Stimulated activated CD8-positive, alpha-beta memory T cell treated with anti-CD3 and anti-CD28 coated beads, Interleukin-7, amount 100 ng/mL, for 1 hour (primary cell): Measurements from ENCODE around the gene EML1.

Source experiments
- DNase-seq, 2 donors: peaks; one replicate each; pipeline ENCODE4 v3.0.0-alpha.2; 2020; ENCODE audit warnings: low read depth in 2 of 2

Gene EML1

DNA sequence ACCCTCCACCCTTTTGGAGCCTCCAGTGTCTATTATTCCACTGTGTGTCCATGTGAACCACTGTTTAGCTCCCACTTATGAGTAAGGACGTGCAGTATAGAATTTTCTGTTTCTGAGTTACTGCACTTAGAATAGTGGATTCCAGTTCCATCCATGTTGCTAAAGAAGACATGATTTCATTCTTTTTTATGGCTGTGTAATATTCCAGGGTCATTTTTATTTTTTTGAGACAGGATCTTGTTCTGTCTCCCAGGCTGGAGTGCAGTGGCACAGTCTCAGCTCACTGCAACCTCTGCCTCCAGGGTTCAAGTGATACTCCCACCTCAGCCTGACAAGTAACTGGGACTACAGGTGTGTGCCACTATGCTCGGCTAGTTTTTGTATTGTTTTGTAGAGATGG, 31.6 kb downstream of the EML1 start:
- no peak for DNase-seq

DNA sequence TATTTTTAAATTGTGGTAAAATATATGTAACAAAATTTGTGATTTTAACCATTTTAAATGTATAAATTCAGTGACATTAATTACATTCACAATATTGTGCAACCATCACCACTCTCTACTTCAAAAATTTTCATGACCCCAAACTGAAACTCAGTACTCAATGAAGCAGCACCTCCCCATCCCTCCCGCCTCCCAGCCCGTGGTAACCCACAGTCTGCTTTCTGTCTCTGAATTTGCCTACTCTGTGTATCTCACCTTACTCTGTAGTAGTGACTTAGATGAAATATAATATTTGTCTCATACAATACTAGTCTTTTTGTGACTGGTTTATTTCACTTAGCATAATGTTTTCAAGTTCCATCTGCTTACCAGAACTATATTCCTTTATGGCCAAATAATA, 36.2 kb downstream of the EML1 start:
- no peak for DNase-seq

DNA sequence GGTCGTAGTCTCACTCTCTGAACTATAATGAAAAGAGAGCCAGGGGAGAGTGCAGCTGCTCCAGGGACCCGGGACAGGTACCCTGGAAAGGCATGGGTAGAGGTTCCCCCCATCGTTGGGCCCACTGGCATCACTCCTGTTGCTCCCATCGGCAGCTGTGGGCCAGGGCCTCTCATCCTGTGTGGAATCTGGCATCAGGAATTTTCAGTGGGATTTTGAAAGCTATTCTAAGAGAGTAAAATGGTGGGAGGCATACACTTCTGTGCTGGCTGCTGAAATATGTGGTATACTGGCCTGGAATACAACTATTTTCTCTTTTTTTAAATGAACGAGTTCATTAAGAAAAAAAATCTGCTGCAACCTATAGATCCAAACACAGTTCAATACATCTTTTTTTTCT, 38.1 kb downstream of the EML1 start:
- no peak for DNase-seq

DNA sequence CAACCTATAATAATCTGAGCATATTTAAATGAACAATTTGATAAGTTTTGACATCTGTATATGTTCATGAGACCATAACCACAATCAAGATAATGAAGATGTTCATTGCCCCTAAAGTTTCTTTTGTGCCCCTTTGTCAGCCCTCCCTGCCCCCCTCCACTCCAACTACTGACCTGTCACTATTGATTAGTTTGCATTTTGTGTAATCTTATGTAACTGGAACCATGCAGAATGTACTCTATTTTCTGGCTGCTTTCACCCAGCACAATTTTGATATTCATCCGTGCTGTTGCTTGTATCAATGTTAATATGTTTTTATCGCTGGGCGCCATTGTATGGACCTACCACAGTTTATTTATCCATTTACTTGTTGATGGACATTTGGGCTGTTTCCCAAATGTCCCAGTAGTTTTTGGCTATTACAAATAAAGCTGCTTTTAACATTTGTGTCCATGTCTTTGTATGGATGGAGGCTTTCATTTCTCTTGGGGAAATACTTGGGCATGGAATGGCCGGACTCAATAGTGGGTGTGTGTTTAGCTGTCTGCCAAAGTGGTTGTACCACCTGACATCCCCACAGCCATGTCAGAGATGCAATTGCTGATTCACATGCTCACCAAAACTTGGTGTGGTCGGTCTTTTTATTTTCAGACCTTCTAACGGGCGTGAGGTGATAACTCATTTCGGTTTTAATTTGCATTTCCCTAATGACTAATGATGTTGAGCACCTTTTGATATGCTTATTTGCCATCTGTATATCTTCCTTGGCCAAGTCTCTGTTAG, 38.9 kb downstream of the EML1 start:
- no peak for DNase-seq

DNA sequence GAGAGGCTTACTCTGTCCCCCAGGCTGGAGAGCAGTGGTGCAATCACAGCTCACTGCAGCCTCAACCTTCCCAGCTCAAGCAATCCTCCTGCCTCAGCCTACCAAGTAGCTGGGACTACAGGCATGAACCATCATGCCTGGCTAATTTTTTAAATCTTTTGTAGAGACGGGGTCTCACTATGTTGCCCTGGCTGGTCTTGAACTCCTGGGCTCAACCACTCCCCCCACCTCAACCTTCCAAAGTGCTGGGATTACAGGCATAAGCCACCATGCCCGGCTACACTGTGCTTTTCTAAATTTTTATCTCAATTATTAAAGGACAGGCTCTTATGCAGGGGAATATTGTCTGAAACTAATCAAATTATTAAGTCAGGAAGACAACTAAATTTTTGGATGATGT, 44.6 kb downstream of the EML1 start:
- no peak for DNase-seq

DNA sequence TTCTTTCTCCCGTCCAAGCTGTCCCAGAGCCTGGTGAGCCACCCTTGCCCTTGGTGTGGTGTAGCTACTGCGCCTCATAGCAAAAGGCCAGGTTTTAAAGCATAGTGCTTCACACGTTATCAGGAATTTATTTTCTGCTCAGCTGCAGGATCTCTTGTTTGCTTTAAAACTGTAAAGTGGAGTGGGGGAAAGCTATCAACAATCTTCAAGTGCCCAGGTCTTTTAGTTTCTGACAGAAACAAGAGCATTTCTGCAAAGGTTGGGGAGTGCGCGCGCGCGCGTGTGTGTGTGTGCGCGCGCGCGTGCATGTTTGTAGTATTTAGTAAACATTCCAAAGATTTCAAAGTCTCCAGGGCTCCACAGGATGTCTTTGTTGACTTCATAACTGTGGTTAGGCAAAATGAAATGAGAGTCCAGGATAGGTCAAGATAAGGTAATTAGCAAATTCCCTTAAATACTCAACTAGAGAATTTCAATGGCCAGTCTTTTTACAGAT, 45.5 kb downstream of the EML1 start:
- no peak for DNase-seq

DNA sequence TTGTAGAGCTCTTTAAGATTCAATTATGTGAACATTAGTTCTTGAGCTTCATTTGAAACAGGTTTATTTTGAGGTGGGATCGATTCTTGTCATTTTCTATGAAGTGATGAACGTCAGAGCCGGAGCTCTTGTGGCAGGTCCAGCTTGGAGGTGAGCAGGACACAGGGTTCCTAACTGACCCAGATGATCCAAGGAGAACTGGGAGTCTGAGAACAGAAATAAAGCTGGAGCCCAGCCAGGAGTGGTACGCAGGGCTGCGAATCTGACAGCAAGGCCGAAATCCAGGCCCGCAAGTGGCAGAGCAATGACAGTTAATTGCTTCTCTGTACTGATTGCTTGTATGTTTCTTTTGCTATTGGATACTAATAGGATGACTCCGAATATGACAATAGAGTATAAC, 46.5 kb downstream of the EML1 start:
- DNase-seq: no peak

DNA sequence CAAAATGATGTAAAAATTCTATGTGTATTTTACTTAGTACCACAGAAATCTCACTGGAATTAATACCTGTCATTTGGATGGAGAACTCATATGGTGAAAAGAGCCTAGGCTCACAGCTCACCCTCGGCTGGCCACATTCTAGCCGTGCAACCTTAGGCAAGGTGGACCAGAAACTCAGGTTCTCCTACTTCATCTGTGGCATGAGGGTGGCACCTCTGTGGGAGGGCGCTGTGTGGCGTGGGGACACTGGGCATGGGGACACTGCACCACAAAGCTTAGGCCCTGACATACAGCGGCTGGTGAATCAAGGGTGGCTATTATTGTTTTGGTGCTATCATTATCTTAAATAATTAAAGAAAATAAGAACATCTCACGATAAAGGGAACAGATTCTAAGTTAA, 47.1 kb downstream of the EML1 start:
- no peak for DNase-seq

DNA sequence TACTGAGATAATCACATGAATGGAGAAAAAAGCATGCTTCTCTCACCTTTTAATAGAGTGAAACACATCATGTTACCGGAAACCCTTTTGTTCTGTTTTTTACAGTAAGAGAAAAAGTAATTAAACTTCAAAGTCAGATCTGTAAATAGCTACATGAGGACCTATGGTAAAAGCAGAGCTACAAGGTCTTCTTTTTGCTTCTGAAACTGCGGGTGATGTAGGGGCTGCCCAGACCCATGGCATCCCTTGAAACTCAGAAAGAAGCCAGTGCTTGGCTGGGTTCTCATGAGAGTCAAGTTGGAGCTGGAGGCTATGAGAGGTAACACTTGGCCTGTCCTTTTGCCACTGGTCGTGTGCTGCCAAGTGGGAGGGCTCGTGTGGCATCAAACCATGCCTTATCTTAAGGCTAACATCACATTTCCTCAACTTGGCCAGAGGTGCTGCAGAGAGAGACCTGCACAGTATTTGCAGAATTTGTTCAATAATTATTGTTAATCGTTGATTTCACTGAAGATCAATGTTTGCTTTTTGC, 47.6 kb downstream of the EML1 start:
- no peak for DNase-seq

DNA sequence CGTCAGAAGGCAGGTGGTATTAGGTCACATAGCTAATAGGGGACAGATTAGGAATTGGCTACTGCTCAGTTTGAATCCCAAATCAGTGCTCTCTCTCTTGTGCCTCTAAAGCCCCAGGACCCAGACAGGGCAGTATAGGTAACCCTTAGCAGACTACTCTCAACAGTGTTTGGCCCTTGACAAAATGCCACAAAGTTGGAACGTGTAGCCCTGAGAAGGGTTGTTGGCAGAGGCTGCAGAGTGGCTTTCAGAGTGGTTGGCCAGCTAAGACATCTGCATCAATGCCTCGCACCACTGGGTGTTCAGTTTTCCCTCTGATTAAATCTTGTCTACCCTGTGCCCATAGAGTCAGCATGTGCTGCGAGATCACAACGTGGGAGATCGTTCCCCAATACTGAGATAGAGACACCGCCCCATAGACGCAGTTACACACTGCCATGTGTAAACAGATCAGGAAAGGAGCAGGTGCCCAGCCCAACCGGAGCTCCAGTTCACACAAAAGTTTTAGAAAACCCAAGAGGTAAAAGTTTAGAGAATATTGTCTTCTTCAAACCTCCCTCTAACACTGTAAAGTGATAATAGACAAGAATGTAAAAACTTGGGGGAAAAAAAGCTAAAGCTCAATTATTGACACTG, 48.3 kb downstream of the EML1 start:
- no peak for DNase-seq

DNA sequence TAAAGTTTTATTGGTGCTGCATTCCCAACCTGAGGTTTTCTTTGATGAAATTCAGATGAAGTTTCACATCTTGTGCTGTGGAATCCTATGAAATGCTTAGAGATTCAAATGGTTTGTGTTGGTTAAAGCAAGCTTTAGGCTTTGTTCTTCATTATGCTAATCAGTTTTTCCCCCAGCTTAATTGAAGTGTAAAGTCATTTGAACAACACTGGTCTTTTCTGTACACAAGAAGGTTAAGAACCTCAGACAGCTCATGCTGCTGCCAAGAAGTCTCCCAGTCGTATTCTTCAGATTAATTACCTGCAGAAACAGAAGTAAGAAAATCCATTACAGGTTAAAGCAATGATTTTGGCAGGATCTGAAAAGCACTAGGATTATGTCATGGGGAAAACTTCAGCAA, 48.9 kb downstream of the EML1 start:
- DNase-seq: no peak

DNA sequence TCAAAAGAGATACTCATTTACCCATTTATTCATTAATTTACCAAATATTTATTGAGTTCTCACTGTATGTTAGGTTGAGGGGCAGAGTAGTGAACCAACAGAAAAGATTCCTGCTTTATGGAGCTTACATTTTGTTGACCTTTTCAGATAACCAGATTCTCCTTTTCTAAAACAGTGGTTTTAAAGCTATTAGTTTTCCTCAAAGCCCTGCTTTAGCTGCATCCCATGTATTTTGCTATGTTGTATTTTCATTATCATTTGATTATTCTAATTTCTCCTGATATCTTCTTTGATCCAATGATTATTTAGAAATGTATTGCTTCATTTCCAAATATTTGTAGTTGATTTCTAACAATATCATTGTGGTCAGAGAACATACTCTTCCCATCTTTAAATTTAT, 53.6 kb downstream of the EML1 start:
- DNase-seq: no peak

DNA sequence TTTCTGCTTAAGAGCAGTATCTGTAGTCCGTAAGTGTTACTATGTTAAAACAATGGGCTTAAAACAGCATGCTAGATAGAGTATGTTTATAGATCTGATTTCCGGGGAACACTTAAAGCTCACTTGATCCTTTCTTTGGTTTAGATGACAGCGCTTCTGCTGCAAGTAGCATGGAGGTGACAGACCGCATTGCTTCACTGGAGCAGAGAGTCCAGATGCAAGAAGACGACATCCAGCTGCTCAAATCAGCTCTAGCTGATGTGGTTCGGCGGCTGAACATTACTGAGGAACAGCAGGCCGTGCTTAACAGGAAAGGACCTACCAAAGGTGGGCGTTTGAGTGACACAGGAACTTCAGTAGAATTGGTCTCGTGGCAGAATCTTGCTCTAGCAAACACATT, 57.5 kb downstream of the EML1 start:
- DNase-seq: no peak

DNA sequence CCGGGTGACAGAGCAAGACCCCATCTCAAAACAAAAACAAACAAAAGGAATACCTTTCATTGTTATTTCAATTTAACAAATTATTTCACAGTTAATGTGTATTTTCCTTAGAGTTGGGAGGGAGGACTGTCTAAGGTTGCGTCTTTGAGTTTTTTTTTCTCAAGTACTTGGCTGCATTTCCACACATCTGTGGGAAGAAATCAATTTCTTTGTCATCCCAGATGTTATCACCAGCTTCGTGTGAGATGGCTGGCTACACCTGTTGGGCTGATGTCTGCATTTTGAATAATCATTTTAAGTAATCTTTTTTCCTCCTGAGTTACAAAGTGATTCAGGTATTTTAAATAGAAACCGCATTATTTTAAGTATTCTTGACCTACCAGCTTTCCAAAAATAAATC, 59.4 kb downstream of the EML1 start:
- DNase-seq: no peak

DNA sequence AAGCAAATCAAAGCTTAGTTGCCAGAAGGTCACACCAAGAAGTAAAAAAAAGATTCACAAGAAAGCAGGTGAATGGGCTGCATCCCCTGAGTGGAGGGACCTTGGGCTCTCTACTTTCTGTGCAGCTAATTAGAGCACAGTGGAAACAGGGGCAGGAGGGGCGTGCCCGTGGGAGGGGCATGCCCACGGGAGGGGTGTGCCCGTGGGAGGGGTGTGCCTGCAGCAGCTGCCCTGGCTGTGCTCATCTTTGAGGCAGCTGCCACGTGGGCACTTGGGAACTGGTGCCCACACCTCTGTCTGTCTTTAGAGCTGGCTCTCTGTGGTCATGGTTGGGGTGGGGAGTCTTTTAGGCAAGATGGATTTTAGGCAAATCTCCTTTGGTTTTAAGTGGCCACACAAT, 60.0 kb downstream of the EML1 start:
- no peak for DNase-seq

DNA sequence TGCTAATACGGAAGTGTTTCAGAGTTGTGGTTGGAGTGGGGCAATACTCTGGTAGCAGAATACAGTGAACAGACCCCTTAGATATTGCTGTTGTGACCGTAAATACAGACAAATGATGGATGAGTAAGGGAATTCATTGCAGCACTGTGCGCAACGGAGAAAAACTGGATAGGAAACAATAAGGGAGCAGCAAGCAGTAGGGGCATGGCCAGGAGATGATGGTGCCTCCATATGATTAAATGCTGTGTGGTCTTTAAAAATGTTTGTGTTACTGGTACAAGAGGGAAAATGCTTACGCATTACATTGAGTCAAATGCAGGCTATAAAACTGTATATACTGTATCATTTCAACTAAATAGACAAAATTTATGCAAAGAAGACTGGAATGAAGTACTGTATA, 61.6 kb downstream of the EML1 start:
- no peak for DNase-seq

DNA sequence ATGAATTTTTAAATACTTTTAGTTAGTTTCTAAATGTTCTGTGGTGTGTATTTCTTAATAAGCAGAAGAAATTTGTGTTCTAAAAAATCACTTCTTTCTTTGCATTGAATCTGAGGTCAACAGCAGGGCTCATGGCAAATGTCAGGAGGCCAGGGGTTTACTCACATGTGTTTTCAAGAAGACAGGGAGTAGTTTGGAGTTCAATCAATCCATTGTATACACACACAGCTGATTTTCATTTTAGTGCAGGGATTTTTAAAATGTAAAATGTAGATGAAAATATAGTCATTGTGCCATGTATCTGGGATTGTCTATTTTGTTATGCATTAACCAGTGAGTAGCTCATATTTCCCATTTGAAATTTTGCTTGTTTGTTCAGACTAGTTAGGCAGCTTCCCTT, 62.1 kb downstream of the EML1 start:
- DNase-seq: no peak

DNA sequence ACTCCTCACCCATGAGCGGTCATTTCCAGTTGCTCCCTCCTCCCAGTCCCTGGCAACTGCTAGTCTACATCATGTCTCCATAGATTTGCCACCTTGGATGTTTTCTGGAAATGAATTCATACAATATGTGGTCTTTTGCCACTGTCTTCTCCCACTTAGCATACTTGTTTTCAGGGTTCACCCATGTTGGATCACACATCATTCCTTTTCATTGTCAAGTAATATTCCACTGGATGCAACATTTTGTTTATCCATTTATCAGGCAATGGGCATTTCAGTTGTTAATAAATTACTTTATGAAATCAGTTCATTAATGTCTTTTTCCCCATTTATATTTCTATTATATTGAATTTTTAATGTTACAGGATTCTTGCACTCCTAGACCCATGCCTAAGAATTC, 64.3 kb downstream of the EML1 start:
- no peak for DNase-seq

DNA sequence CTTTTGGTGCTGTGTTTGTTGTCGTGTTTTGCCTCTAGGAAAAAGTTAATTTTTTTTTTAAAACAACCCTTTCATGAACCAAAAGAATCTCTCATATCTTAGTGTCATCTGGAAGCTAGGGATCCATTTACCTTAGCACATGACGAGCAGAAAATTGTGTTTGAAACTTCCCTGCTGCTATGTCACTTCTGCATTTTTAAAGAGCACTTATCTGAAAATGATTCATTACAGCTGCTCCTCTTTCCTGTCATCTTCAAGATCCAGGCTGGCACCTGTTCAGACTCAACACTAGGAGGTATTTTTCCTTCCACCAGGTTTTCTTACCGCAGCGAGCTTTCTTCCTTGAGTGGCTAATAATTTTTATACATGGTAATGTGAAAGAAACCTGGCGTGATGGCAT, 67.0 kb downstream of the EML1 start:
- no peak for DNase-seq

DNA sequence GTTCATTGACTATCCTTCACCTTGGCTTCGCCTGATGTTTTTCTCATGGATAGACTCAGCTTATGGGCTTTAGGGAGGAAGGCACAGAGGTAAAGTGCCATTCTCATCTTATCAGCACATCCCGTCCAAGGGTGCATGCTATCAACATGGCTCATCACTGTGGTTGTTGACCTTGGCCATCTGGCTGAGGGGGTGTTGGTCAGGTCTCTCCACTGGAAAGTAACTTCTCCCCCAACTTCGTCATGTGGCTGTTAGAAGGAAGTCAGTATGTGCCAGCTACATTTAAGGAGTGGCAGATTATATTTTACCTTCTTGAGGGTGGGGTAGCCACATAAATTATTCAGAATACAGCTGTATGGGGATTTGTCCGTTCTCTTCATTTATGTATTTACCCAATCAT, 68.9 kb downstream of the EML1 start:
- no peak for DNase-seq

DNA sequence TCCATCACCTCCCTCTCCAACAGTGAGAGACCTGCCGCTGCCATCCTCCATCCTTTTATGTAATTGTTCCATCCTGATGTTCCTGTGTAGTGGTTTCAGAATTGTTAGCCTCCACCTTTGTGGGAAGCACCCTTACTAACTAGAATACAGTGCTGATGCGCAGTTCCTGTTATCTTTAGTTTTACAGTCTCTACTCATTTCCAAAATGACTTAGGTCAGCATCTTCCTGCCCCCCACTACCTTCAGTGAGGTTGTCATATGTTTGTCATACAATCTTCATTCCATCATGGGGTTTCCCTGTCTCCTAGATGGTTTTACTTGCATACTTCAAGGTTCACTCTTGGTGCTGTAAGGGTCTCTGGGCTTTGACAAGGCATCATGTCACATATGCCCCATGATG, 69.8 kb downstream of the EML1 start:
- no peak for DNase-seq

DNA sequence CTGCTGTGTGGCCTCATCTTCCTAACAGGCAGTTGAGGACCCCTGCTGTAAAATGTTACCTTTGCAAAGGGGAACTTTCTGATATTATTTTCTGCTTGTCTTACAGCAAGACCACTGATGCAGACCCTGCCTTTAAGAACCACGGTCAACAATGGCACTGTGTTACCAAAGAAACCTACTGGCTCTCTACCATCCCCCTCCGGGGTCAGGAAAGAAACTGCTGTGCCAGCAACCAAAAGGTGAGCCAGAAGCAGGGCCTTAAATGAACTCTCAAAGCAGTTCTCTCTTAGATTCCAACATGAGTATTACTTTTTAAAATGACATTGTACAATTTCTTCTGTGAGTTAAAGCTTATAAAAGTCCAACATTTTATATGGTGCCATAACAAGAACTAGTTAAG, 72.2 kb downstream of the EML1 start:
- DNase-seq: no peak

DNA sequence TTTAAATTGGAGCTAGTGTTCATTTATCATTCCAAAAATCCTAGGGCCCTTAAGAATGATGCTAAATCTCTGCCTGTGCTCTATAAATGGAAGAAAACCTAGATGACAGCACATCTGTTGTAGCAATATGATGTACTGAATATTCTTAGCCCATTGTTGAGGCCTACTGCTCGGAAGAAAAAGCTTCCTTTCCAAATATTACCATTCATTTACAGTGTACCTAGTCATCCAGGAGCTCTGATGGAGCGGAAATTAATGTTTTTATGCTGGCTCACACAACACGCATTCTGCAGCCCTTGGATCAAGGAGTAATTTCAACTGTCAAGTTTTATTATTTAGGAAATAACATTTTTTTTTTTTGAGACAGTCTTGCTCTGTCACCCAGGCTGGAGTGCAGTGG, 77.4 kb downstream of the EML1 start:
- no peak for DNase-seq
